NOMO-1 (cell line): ENCODE measurements around the gene RREB1.
A peak's percentile ranks its signal among the peaks of the same experiment; 100 is the strongest.

Source experiments
- DNase-seq, 2 experiments: peaks; one replicate each; lab custom pipeline; 2025; ENCODE audit not compliant: unreplicated experiment in 2 of 2; lab: John Stamatoyannopoulos, UW

RREB1 gene

GRCh38 chr6:7216941-7217621 is 109.3 kb downstream of the RREB1 start:
- no peak for DNase-seq

- no peak for DNase-seq
Observed at GRCh38 chr6:7218406-7218988, 110.7 kb downstream of the RREB1 start.

DNA sequence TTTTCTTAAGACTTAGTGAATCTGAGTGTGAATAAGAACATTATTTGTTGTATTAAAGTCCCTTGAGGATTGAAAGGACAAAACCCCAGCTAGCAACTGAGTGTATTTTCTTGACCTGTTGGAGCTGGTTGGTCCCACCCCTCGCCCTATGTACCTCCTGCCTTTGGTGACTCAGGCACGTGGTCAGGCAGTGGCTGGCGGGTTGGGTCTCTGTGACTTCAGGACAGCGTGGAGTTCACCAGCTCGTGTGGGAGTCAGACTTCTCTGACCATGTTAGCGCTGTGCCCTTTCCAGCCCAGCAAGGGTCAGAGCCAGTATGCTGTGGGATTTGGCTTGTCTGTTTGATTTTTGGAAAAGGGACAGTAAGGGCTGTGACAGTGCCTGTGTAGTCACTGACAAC is 111.5 kb downstream of the RREB1 start:
- no peak for DNase-seq

GRCh38 chr6:7222197-7222596 is 114.4 kb downstream of the RREB1 start:
- DNase-seq: no peak

GRCh38 chr6:7224731-7225130 is 117.0 kb downstream of the RREB1 start:
- DNase-seq: no peak

- DNase-seq: no peak
Observed at GRCh38 chr6:7228662-7229375, 121.1 kb downstream of the RREB1 start.

DNA sequence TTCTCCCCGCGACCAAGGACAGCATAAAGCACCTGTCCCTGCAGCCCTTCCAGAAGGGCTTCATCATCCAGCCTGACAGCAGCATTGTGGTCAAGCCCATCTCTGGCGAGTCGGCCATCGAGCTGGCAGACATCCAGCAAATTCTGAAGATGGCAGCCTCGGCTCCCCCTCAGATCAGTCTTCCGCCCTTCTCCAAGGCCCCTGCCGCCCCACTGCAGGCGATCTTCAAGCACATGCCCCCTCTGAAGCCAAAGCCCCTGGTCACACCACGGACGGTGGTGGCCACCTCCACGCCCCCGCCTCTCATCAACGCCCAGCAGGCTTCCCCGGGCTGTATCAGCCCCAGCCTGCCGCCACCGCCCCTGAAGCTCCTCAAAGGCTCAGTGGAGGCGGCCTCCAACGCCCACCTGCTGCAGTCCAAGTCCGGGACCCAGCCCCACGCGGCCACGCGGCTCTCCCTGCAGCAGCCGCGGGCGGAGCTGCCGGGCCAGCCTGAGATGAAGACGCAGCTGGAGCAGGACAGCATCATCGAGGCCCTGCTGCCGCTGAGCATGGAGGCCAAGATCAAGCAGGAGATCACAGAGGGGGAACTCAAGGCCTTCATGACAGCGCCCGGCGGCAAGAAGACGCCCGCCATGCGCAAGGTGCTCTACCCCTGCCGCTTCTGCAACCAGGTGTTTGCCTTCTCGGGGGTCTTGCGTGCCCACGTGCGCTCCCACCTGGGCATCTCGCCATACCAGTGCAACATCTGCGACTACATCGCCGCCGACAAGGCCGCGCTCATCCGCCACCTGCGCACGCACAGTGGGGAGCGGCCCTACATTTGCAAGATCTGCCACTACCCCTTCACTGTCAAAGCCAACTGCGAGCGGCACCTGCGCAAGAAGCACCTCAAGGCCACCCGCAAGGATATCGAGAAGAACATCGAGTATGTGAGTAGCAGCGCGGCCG is 121.9 kb downstream of the RREB1 start:
- no peak for DNase-seq

GRCh38 chr6:7230327-7230691 is 122.5 kb downstream of the RREB1 start:
- DNase-seq: no peak

GRCh38 chr6:7230956-7231713 is 123.4 kb downstream of the RREB1 start:
- no peak for DNase-seq

DNA sequence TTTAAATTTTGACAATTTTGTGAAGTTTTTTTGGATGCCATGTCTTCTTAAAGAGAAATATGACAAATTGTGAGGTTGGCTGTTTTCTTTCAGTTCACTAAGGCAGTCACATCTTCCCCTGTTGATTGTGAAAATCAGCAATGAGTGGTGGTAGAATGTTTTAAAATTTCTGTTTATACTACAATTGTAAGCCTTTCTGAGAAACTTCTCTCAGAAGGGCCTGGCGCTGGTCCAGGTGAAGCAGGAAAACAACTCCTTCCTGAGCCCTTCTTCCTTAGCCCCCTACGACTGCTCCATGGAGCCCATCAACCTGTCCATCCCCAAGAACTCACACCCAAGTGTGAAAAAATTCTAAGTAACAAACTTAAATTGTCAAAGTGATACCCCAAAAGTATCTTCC is 124.6 kb downstream of the RREB1 start:
- DNase-seq: no peak

- no peak for DNase-seq
Observed at GRCh38 chr6:7234547-7234946, 126.8 kb downstream of the RREB1 start.

GRCh38 chr6:7235712-7236305 is 128.0 kb downstream of the RREB1 start:
- DNase-seq: no peak

- no peak for DNase-seq
Observed at GRCh38 chr6:7236306-7237209, 128.8 kb downstream of the RREB1 start.

DNA sequence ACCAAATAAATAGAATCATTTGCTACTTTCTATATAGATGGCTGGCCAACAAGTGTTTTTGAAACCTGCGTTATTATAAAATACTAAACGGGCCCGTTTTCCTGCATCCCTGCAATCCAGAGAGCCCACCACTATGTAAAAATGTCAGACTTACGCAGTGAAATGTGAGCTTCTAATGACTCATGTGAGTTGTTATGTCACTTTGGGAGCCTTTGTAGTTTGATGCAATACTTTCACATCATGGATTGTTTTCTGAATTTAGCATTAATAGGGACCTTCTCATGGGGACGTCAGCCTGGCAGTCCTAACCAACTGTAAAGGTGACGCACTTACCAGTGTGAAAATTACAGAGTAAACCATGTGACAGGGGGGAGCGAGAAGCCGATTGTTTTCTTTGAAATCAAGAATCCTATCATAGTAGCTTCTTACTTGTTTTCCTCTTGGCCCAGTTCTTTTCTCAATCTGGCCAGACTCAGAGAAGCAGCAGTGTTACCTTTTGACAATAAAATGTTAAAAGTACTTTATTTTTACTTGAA is 130.0 kb downstream of the RREB1 start:
- DNase-seq: no peak

GRCh38 chr6:7238526-7238899 is 130.8 kb downstream of the RREB1 start:
- DNase-seq: no peak

- peak; percentile 28 to 36 for DNase-seq
Observed at GRCh38 chr6:7238900-7239589, 131.3 kb downstream of the RREB1 start.

DNA sequence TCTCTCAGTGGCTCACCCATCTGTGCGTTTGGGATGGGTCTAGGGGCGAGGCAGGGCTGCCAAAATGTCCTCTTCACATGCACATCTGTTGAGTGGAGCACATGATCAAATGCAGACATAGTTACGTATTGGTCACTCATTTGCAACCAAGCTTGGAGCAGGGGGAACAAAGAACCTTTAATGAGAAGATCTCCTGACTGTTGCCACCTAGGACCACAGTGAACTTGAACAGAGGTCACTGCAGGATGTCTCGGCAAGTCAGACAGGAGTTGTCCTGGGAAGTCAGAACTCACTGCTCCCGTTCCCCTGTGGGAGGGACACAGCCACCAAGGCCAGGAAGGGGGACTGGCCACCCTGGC is 131.8 kb downstream of the RREB1 start:
- no peak for DNase-seq

DNA sequence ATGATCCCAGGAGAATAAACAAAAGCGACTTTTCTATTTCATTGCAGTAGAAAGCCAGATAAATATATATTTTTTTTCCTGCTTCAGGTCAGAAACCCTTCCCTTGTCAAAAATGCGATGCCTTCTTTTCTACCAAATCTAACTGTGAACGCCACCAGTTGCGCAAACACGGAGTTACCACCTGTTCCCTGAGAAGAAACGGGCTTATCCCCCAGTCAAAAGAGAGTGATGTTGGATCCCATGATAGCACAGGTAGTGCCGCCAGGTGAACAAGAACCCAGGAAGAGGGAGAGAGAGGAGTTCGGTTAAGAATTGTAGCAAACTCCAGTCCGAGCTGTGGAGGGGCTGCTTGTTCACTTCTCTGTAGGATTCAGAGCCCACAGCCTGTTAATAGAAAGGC is 132.6 kb downstream of the RREB1 start:
- DNase-seq: no peak
